Bronchial epithelial cell (primary cell): Measurements from ENCODE around the gene TAOK3. TPM values are rescaled to one million over a fixed set of nuclear protein-coding genes. Genes with fewer than 3 reads are reported as not detected.

Source experiments
- DNase-seq: peaks from one replicate; pipeline ENCODE4 v3.0.0-alpha.2; 2010; ENCODE audit warnings: low read depth
- FAIRE-seq: peaks from 2 replicates; lab custom pipeline; 2011; peaks lifted over from hg19 to GRCh38; lab: Jason Lieb, UNC
- H3K27me3 ChIP-seq: 2 replicates; pipeline ENCODE4 v1.5.1; 2011; ENCODE audit warnings: low read length; ENCODE audit not compliant: control insufficient read depth, insufficient read depth
- H3K36me3 ChIP-seq: 2 replicates; pipeline ENCODE4 v1.5.1; 2011; ENCODE audit warnings: low read length; ENCODE audit not compliant: control insufficient read depth, insufficient read depth
- H3K4me3 ChIP-seq: 2 replicates; pipeline ENCODE4 v1.5.1; 2011; ENCODE audit warnings: mild to moderate bottlenecking, low read depth, low read length, control low read depth
- CTCF ChIP-seq: IDR thresholded peaks from 2 replicates; pipeline ENCODE4 v1.5.1; 2011; ENCODE audit warnings: mild to moderate bottlenecking, moderate library complexity, low read length, control low read depth, inconsistent platforms; ENCODE audit not compliant: insufficient read depth, severe bottlenecking
- total RNA-seq: library from RNA; depleted of rRNA; stranded (reverse); fragments of >200 nt; gene quantifications from 2 replicates; pipeline ENCODE4 v1.2.1, GENCODE V29; 2014

Gene TAOK3
- total RNA-seq, 1 donor from 2014 or later: 25.3 TPM

GRCh38 chr12:118238888-118239287, 133.8 kb downstream of the TAOK3 start:
- H3K4me3 ChIP-seq: no peak overlapping the region
- DNase-seq (no peak), FAIRE-seq (no peak)
- no peaks in the 10 kb centered on the region for H3K27me3 ChIP-seq
- H3K36me3 ChIP-seq: peaks cover 2% of the 10 kb centered on the region
- TF ChIP-seq CTCF: no peak

- Histone ChIP-seq H3K27me3 (no peaks in the 10 kb centered on the region), H3K4me3 (no peak overlapping the region), H3K36me3 (peaks cover 2% of the 10 kb centered on the region)
- no peak for TF ChIP-seq CTCF
- no peak for FAIRE-seq
- peak; percentile 96 for DNase-seq
Observed at GRCh38 chr12:118237908-118238307, 134.8 kb downstream of the TAOK3 start.

- Histone ChIP-seq H3K4me3 (no peak overlapping the region), H3K36me3 (peaks cover 2% of the 10 kb centered on the region), H3K27me3 (no peaks in the 10 kb centered on the region)
- DNase-seq (no peak), FAIRE-seq (no peak)
- no peak for TF ChIP-seq CTCF
Observed at GRCh38 chr12:118237052-118237665, 135.5 kb downstream of the TAOK3 start.

- Histone ChIP-seq H3K36me3 (no peaks in the 10 kb centered on the region), H3K4me3 (no peak overlapping the region), H3K27me3 (no peaks in the 10 kb centered on the region)
- TF ChIP-seq CTCF: no peak
- DNase-seq: no peak
- FAIRE-seq: no peak
Observed at GRCh38 chr12:118220702-118221101, 152.0 kb downstream of the TAOK3 start.

DNA sequence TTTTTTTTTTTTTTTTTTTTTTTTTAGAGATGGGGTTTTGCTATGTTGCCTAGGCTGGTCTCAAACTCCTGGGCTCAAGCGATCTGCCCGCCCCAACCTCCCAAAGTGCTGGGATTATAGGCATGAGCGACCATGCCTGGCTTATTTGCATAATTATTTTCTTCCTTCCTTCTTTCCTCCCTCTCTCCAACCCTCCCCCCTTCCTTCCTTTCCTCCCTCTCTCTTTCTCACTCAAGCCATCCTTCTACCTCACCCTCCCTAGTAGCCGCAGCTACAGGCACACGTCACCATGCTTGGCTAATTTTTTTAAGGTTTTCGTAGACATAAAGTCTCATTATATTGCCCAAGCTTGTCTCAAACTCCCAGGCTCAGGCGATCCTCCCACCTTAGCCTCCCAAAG, 152.9 kb downstream of the TAOK3 start:
- DNase-seq (no peak), FAIRE-seq (no peak)
- TF ChIP-seq CTCF: no peak
- Histone ChIP-seq H3K27me3 (no peaks in the 10 kb centered on the region), H3K4me3 (no peak overlapping the region), H3K36me3 (no peaks in the 10 kb centered on the region)

GRCh38 chr12:118219106-118219505, 153.6 kb downstream of the TAOK3 start:
- Histone ChIP-seq H3K4me3 (no peak overlapping the region), H3K36me3 (no peaks in the 10 kb centered on the region), H3K27me3 (no peaks in the 10 kb centered on the region)
- DNase-seq: no peak
- no peak for FAIRE-seq
- no peak for TF ChIP-seq CTCF
